WTC11 (cell line): Measurements from ENCODE around the gene FAM124A.

Experiments
- ELF4 ChIP-seq: sonication (generic); formaldehyde crosslinking; IDR thresholded peaks from 2 replicates; pipeline ENCODE4 v1.8.1; 2022; ENCODE audit warnings: low read depth, mild to moderate bottlenecking, moderate library complexity, missing genetic modification reagents
- NFE2L1 ChIP-seq: sonication (generic); formaldehyde crosslinking; IDR thresholded peaks from 2 replicates; pipeline ENCODE4 v1.8.1; 2023; ENCODE audit warnings: missing genetic modification reagents
- SMAD4 ChIP-seq: sonication (generic); formaldehyde crosslinking; IDR thresholded peaks from 2 replicates; pipeline ENCODE4 v1.8.0; 2022; ENCODE audit warnings: mild to moderate bottlenecking, missing genetic modification reagents

- TF ChIP-seq NFE2L1 (CRISPR knock-in tag) (no peak), ELF4 (no peak), SMAD4 (CRISPR knock-in tag) (no peak)
Measured at GRCh38 chr13:51261610-51262249, 39.5 kb downstream of the FAM124A start.
